ENCODE measurements around the gene ZNF598. TPM values are rescaled to one million over a fixed set of nuclear protein-coding genes. Genes with fewer than 3 reads are reported as not detected.

The ZNF598 gene
- total and polyA plus RNA-seq, 2 experiments from 2014 or later, result 8.5 to 48.6 TPM

DNA sequence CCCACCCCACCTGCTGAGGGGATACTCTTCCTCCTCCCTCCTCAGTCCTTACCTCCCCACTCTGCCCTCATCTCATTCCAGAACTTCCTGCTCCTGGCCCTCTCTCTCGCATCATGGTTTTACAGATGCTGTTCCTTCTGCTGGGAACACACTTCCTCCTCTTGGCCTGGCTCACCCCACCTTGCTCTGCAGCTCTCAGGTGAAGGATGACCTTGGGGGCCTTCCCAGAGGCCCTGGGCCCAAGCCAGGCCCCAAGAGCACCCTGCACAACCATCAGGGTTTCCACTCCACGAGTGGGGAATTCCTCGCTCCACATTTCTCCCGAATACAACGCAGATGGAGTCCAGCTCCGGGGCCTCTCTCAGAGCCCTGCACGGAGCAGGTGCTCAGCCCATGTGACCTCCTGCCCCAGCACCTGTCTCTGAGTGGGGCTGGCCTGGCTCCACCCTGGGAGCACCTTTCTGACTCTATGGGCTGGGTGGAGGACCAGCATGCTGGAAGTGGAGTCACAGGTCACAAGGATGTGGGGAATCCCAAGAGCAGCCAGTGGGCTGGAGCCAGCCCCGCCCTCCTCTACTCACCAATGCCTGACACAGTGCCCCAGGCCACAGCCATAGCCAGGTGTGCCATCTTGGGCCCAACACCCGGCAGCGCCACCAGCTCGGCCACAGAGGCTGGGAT, 33.5 kb upstream of the ZNF598 start:
- no peak for ATAC-seq
- Histone ChIP-seq H3K4me1 (ENCODE audit: insufficient read depth) (peaks cover 5% of the 10 kb centered on the region; the same call in 1 of the 2 replicates), H3K79me2 (replicated peaks; ENCODE audit: insufficient read depth) (peaks cover 11% of the 10 kb centered on the region), H3F3A (replicated peaks; ENCODE audit: low read depth) (0 out of 2 replicates have a peak, but pooled peaks cover 5% of the 10 kb centered on the region), H4K20me1 (replicated peaks; ENCODE audit: insufficient read depth) (peaks cover 3% of the 10 kb centered on the region; the same call in 1 of the 2 replicates), H3K9me2 (ENCODE audit: insufficient read depth) (no peaks in the 10 kb centered on the region), H3K4me3 (no peak overlapping the region), H3K27ac (ENCODE audit: low read depth) (no peak overlapping the region), H3K4me2 (no peak overlapping the region), H2AFZ (no peak overlapping the region), H3K36me3 (ENCODE audit: insufficient read depth) (no peaks in the 10 kb centered on the region), H3K27me3 (ENCODE audit: insufficient read depth) (no peaks in the 10 kb centered on the region)
- Mint-ChIP-seq H3K27ac (no peak overlapping the region), H3K9me3 (no peaks in the 10 kb centered on the region), H3K27me3 (ENCODE audit: insufficient read depth, low read depth, poor library complexity) (peaks cover 13% of the 10 kb centered on the region), H3K36me3 (ENCODE audit: low read depth) (no peaks in the 10 kb centered on the region), H3K4me3 (no peak overlapping the region), H3K4me1 (peaks cover 11% of the 10 kb centered on the region)
- TF ChIP-seq EZH2phosphoT487 (IDR thresholded peaks at IDR 0.05; ENCODE audit: unreplicated experiment), result no peak
- TF ChIP-seq, protein P1, sequence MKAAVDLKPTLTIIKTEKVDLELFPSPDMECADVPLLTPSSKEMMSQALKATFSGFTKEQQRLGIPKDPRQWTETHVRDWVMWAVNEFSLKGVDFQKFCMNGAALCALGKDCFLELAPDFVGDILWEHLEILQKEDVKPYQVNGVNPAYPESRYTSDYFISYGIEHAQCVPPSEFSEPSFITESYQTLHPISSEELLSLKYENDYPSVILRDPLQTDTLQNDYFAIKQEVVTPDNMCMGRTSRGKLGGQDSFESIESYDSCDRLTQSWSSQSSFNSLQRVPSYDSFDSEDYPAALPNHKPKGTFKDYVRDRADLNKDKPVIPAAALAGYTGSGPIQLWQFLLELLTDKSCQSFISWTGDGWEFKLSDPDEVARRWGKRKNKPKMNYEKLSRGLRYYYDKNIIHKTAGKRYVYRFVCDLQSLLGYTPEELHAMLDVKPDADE (IDR thresholded peaks at IDR 0.05), result no peak
- TF ChIP-seq, protein P2, sequence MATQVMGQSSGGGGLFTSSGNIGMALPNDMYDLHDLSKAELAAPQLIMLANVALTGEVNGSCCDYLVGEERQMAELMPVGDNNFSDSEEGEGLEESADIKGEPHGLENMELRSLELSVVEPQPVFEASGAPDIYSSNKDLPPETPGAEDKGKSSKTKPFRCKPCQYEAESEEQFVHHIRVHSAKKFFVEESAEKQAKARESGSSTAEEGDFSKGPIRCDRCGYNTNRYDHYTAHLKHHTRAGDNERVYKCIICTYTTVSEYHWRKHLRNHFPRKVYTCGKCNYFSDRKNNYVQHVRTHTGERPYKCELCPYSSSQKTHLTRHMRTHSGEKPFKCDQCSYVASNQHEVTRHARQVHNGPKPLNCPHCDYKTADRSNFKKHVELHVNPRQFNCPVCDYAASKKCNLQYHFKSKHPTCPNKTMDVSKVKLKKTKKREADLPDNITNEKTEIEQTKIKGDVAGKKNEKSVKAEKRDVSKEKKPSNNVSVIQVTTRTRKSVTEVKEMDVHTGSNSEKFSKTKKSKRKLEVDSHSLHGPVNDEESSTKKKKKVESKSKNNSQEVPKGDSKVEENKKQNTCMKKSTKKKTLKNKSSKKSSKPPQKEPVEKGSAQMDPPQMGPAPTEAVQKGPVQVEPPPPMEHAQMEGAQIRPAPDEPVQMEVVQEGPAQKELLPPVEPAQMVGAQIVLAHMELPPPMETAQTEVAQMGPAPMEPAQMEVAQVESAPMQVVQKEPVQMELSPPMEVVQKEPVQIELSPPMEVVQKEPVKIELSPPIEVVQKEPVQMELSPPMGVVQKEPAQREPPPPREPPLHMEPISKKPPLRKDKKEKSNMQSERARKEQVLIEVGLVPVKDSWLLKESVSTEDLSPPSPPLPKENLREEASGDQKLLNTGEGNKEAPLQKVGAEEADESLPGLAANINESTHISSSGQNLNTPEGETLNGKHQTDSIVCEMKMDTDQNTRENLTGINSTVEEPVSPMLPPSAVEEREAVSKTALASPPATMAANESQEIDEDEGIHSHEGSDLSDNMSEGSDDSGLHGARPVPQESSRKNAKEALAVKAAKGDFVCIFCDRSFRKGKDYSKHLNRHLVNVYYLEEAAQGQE (IDR thresholded peaks at IDR 0.05; ENCODE audit: unreplicated experiment), result no peak
- TF ChIP-seq ZNF331 (CRISPR knock-in tag; IDR thresholded peaks at IDR 0.05; ENCODE audit: low read depth), result no peak
- TF ChIP-seq EZH2 (IDR thresholded peaks at IDR 0.05; ENCODE audit: low read depth, unreplicated experiment), result no peak
- no peak for TF ChIP-seq CREB1 (CRISPR knock-in tag; IDR thresholded peaks at IDR 0.05; ENCODE audit: low read depth)
- TF ChIP-seq ZNF114 (CRISPR knock-in tag; IDR thresholded peaks at IDR 0.05), result no peak
- TF ChIP-seq NANOG (IDR thresholded peaks at IDR 0.05; ENCODE audit: borderline replicate concordance), result no peak
- no peak for TF ChIP-seq STAT1 (IDR thresholded peaks at IDR 0.05; ENCODE audit: unreplicated experiment)
- TF ChIP-seq JUNB (IDR thresholded peaks at IDR 0.05; ENCODE audit: unreplicated experiment), result no peak
- TF ChIP-seq, protein P3, sequence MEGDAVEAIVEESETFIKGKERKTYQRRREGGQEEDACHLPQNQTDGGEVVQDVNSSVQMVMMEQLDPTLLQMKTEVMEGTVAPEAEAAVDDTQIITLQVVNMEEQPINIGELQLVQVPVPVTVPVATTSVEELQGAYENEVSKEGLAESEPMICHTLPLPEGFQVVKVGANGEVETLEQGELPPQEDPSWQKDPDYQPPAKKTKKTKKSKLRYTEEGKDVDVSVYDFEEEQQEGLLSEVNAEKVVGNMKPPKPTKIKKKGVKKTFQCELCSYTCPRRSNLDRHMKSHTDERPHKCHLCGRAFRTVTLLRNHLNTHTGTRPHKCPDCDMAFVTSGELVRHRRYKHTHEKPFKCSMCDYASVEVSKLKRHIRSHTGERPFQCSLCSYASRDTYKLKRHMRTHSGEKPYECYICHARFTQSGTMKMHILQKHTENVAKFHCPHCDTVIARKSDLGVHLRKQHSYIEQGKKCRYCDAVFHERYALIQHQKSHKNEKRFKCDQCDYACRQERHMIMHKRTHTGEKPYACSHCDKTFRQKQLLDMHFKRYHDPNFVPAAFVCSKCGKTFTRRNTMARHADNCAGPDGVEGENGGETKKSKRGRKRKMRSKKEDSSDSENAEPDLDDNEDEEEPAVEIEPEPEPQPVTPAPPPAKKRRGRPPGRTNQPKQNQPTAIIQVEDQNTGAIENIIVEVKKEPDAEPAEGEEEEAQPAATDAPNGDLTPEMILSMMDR (conservative IDR thresholded peaks at IDR 0.05; ENCODE audit: low read depth in 2 of 2), result no peak
- TF ChIP-seq, protein P4, sequence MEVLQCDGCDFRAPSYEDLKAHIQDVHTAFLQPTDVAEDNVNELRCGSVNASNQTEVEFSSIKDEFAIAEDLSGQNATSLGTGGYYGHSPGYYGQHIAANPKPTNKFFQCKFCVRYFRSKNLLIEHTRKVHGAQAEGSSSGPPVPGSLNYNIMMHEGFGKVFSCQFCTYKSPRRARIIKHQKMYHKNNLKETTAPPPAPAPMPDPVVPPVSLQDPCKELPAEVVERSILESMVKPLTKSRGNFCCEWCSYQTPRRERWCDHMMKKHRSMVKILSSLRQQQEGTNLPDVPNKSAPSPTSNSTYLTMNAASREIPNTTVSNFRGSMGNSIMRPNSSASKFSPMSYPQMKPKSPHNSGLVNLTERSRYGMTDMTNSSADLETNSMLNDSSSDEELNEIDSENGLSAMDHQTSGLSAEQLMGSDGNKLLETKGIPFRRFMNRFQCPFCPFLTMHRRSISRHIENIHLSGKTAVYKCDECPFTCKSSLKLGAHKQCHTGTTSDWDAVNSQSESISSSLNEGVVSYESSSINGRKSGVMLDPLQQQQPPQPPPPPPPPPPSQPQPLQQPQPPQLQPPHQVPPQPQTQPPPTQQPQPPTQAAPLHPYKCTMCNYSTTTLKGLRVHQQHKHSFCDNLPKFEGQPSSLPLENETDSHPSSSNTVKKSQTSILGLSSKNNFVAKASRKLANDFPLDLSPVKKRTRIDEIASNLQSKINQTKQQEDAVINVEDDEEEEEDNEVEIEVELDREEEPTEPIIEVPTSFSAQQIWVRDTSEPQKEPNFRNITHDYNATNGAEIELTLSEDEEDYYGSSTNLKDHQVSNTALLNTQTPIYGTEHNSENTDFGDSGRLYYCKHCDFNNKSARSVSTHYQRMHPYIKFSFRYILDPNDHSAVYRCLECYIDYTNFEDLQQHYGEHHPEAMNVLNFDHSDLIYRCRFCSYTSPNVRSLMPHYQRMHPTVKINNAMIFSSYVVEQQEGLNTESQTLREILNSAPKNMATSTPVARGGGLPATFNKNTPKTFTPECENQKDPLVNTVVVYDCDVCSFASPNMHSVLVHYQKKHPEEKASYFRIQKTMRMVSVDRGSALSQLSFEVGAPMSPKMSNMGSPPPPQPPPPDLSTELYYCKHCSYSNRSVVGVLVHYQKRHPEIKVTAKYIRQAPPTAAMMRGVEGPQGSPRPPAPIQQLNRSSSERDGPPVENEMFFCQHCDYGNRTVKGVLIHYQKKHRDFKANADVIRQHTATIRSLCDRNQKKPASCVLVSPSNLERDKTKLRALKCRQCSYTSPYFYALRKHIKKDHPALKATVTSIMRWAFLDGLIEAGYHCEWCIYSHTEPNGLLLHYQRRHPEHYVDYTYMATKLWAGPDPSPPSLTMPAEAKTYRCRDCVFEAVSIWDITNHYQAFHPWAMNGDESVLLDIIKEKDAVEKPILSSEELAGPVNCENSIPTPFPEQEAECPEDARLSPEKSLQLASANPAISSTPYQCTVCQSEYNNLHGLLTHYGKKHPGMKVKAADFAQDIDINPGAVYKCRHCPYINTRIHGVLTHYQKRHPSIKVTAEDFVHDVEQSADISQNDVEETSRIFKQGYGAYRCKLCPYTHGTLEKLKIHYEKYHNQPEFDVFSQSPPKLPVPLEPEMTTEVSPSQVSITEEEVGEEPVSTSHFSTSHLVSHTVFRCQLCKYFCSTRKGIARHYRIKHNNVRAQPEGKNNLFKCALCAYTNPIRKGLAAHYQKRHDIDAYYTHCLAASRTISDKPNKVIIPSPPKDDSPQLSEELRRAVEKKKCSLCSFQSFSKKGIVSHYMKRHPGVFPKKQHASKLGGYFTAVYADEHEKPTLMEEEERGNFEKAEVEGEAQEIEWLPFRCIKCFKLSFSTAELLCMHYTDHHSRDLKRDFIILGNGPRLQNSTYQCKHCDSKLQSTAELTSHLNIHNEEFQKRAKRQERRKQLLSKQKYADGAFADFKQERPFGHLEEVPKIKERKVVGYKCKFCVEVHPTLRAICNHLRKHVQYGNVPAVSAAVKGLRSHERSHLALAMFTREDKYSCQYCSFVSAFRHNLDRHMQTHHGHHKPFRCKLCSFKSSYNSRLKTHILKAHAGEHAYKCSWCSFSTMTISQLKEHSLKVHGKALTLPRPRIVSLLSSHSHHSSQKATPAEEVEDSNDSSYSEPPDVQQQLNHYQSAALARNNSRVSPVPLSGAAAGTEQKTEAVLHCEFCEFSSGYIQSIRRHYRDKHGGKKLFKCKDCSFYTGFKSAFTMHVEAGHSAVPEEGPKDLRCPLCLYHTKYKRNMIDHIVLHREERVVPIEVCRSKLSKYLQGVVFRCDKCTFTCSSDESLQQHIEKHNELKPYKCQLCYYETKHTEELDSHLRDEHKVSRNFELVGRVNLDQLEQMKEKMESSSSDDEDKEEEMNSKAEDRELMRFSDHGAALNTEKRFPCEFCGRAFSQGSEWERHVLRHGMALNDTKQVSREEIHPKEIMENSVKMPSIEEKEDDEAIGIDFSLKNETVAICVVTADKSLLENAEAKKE (CRISPR knock-in tag; IDR thresholded peaks at IDR 0.05), result no peak
- no peak for TF ChIP-seq POLR2AphosphoS5 (IDR thresholded peaks at IDR 0.05; ENCODE audit: low read depth)
- no peak for DNase-seq (ENCODE audit: low spot score)

Data from GM23338 (cell line).